ENCODE measurements around the gene TNNI3.
"Not testable (repeated sequence)": the region's sequence is repeated elsewhere in the genome, so short reads cannot be mapped to it uniquely, and the experiment has no call there.

Gene TNNI3

GRCh38 chr19:55158848-55159749, 1.6 kb upstream of the TNNI3 start:
- no peak for TF ChIP-seq CTCF (conservative IDR thresholded peaks at IDR 0.05; ENCODE audit: low read depth)
- ChIA-PET CTCF (interaction anchor here (0.5 to 3.6 kb wide), 6 partner anchors 8 to 102 kb away, joined by 3 to 31 read pairs (median 7); partner anchors contain the start of gene SYT5), POLR2A (ENCODE audit: low non-redundant PET) (no interaction called here)
- peak; percentile 71 for DNase-seq (ENCODE audit: low spot score)
- H3K27ac ChIP-seq, result peak overlapping the region; percentile 97

- CTCF ChIA-PET, result interaction anchor here (2.4 to 3.6 kb wide), 2 partner anchors 12 to 18 kb away, joined by 13 to 31 read pairs; no protein-coding TSS in a partner anchor
- H3K27ac ChIP-seq, result peak overlapping the region; percentile 97
- no peak for TF ChIP-seq CTCF (conservative IDR thresholded peaks at IDR 0.05; ENCODE audit: low read depth)
- DNase-seq (ENCODE audit: low spot score), result no peak
- POLR2A ChIA-PET (ENCODE audit: low non-redundant PET), result no interaction called here
Measured at GRCh38 chr19:55158423-55158822, 891 bp upstream of the TNNI3 start.

GRCh38 chr19:55156202-55157063, 1.1 kb downstream of the TNNI3 start:
- ChIA-PET POLR2A (ENCODE audit: low non-redundant PET) (no interaction called here), CTCF (interaction anchor here (0.9 kb wide), 1 partner anchor 10 kb away, joined by 4 read pairs; no protein-coding TSS in a partner anchor)
- DNase-seq (ENCODE audit: low spot score), result peak; percentile 79
- no peak for TF ChIP-seq CTCF (conservative IDR thresholded peaks at IDR 0.05; ENCODE audit: low read depth)
- peak overlapping the region; percentile 58 for H3K27ac ChIP-seq

- DNase-seq (ENCODE audit: low spot score); POLR2A ChIA-PET (ENCODE audit: low non-redundant PET): not testable (repeated sequence)
- CTCF ChIA-PET, result interaction anchor here (0.9 kb wide), 1 partner anchor 9 kb away, joined by 4 read pairs; no protein-coding TSS in a partner anchor
- peak overlapping the region; percentile 58 for H3K27ac ChIP-seq
Measured at GRCh38 chr19:55155784-55156183, 1.7 kb downstream of the TNNI3 start.

GRCh38 chr19:55153652-55154264, 3.8 kb downstream of the TNNI3 start:
- CTCF ChIA-PET, result no interaction called here
- no peak for TF ChIP-seq CTCF (conservative IDR thresholded peaks at IDR 0.05; ENCODE audit: low read depth)
- POLR2A ChIA-PET (ENCODE audit: low non-redundant PET), result no interaction called here
- peak overlapping the region; percentile 10; the same call in 1 of the 2 replicates for H3K27ac ChIP-seq
- DNase-seq (ENCODE audit: low spot score), result no peak

GRCh38 chr19:55152017-55152416, 5.5 kb downstream of the TNNI3 start:
- POLR2A ChIA-PET (ENCODE audit: low non-redundant PET), result no interaction called here
- no peak for TF ChIP-seq CTCF (conservative IDR thresholded peaks at IDR 0.05; ENCODE audit: low read depth)
- CTCF ChIA-PET, result interaction anchor here (1.1 to 1.5 kb wide), 2 partner anchors 8 to 14 kb away, joined by 4 to 9 read pairs; no protein-coding TSS in a partner anchor
- H3K27ac ChIP-seq, result peak overlapping the region; percentile 45
- no peak for DNase-seq (ENCODE audit: low spot score)

Data from RWPE1 (cell line).